ENCODE results near the gene XIAP. TPM values are rescaled to one million over a fixed set of nuclear protein-coding genes. Genes with fewer than 3 reads are reported as not detected.
A peak's percentile ranks its signal among the peaks of the same experiment; 100 is the strongest.

XIAP gene
- total and polyA plus RNA-seq, 2 experiments from 2014 or later, result 13.7 to 36.1 TPM

- H3K27ac ChIP-seq, result peak overlapping the region; percentile 62
Measured at GRCh38 chrX:123818243-123818642, 41.6 kb upstream of the XIAP start.

DNA sequence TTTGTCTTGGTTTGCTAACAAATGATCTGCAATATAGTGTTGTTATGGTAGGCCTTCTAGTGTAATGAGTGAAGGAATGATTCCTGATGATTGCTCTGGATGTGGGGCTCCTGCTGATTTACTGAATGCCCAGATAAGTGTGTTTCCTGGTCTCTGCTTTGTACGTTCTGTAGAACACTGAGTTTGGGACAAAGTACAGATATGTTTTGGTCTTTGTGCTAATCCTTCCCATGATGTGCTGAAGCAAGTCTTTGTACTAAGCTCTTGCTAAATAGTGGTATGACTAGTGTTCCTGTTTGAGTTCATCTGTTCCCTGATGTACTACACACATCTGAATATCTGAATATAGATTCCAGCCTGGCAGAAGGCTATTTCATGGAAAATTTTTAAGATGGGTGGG, 36.9 kb upstream of the XIAP start:
- Histone ChIP-seq H3K79me2 (no peaks in the 10 kb centered on the region), H3K36me3 (replicated peaks; ENCODE audit: insufficient read depth, low read depth) (no peaks in the 10 kb centered on the region), H2AFZ (no peak overlapping the region), H3K4me2 (no peak overlapping the region), H4K20me1 (ENCODE audit: insufficient read depth, poor library complexity, severe bottlenecking) (no peaks in the 10 kb centered on the region), H3K9me2 (replicated peaks; ENCODE audit: insufficient read depth) (no peaks in the 10 kb centered on the region), H3K27me3 (no peaks in the 10 kb centered on the region), H3K4me3 (no peak overlapping the region), H3K27ac (peak overlapping the region; percentile 84), H3K9me3 (ENCODE audit: low read depth) (no peaks in the 10 kb centered on the region), H3K4me1 (ENCODE audit: insufficient read depth) (peaks cover 4% of the 10 kb centered on the region)
- peak; percentile 24 for DNase-seq (ENCODE audit: low spot score)
- 41% methylated on average over 1 of the region's 1 CpG for WGBS (ENCODE audit: low lambda C conversion rate, missing lambda C conversion rate)
- TF ChIP-seq, protein P1, sequence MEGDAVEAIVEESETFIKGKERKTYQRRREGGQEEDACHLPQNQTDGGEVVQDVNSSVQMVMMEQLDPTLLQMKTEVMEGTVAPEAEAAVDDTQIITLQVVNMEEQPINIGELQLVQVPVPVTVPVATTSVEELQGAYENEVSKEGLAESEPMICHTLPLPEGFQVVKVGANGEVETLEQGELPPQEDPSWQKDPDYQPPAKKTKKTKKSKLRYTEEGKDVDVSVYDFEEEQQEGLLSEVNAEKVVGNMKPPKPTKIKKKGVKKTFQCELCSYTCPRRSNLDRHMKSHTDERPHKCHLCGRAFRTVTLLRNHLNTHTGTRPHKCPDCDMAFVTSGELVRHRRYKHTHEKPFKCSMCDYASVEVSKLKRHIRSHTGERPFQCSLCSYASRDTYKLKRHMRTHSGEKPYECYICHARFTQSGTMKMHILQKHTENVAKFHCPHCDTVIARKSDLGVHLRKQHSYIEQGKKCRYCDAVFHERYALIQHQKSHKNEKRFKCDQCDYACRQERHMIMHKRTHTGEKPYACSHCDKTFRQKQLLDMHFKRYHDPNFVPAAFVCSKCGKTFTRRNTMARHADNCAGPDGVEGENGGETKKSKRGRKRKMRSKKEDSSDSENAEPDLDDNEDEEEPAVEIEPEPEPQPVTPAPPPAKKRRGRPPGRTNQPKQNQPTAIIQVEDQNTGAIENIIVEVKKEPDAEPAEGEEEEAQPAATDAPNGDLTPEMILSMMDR (IDR thresholded peaks at IDR 0.05; ENCODE audit: poor library complexity), result no peak
- TF ChIP-seq EZH2 (IDR thresholded peaks at IDR 0.05; ENCODE audit: borderline replicate concordance) (no peak), EZH2phosphoT487 (IDR thresholded peaks at IDR 0.05; ENCODE audit: low read depth, severe bottlenecking, unreplicated experiment) (no peak)

More at GRCh38 chrX:123818243-123818642, 41.6 kb upstream of the XIAP start:
- no peaks in the 10 kb centered on the region for H3K9me2 ChIP-seq (replicated peaks; ENCODE audit: insufficient read depth)
- H3K36me3 ChIP-seq (replicated peaks; ENCODE audit: insufficient read depth, low read depth), result no peaks in the 10 kb centered on the region
- no peak overlapping the region for H3K4me2 ChIP-seq
- DNase-seq (ENCODE audit: low spot score), result peak; percentile 35
- H3K9me3 ChIP-seq (ENCODE audit: low read depth), result no peaks in the 10 kb centered on the region
- no peak overlapping the region for H2AFZ ChIP-seq
- H3K4me3 ChIP-seq, result no peak overlapping the region
- no peaks in the 10 kb centered on the region for H4K20me1 ChIP-seq (ENCODE audit: insufficient read depth, poor library complexity, severe bottlenecking)
- no peaks in the 10 kb centered on the region for H3K79me2 ChIP-seq
- TF ChIP-seq, protein P1 (IDR thresholded peaks at IDR 0.05; ENCODE audit: poor library complexity), result no peak
- TF ChIP-seq EZH2phosphoT487 (IDR thresholded peaks at IDR 0.05; ENCODE audit: low read depth, severe bottlenecking, unreplicated experiment), result no peak
- no peak for TF ChIP-seq EZH2 (IDR thresholded peaks at IDR 0.05; ENCODE audit: borderline replicate concordance)
- no peaks in the 10 kb centered on the region for H3K27me3 ChIP-seq
- H3K4me1 ChIP-seq (ENCODE audit: insufficient read depth), result no peaks in the 10 kb centered on the region

GRCh38 chrX:123830309-123830708, 29.5 kb upstream of the XIAP start:
- no peak overlapping the region for H2AFZ ChIP-seq
- H3K27me3 ChIP-seq, result no peaks in the 10 kb centered on the region
- 59% methylated on average over 6 of the region's 6 CpGs for WGBS (ENCODE audit: low lambda C conversion rate, missing lambda C conversion rate)
- H3K4me1 ChIP-seq (ENCODE audit: insufficient read depth), result peaks cover 6% of the 10 kb centered on the region
- H3K4me2 ChIP-seq, result peak overlapping the region; percentile 52
- H3K9me2 ChIP-seq (replicated peaks; ENCODE audit: insufficient read depth), result no peaks in the 10 kb centered on the region
- H3K79me2 ChIP-seq, result no peaks in the 10 kb centered on the region
- DNase-seq (ENCODE audit: low spot score), result peak; percentile 81
- H3K27ac ChIP-seq, result peak overlapping the region; percentile 85
- no peaks in the 10 kb centered on the region for H4K20me1 ChIP-seq (ENCODE audit: insufficient read depth, poor library complexity, severe bottlenecking)
- no peaks in the 10 kb centered on the region for H3K9me3 ChIP-seq (ENCODE audit: low read depth)
- no peak overlapping the region for H3K4me3 ChIP-seq
- no peaks in the 10 kb centered on the region for H3K36me3 ChIP-seq (replicated peaks; ENCODE audit: insufficient read depth, low read depth)
- TF ChIP-seq EZH2 (IDR thresholded peaks at IDR 0.05; ENCODE audit: borderline replicate concordance) (no peak), EZH2phosphoT487 (IDR thresholded peaks at IDR 0.05; ENCODE audit: low read depth, severe bottlenecking, unreplicated experiment) (no peak)
- TF ChIP-seq, protein P1 (IDR thresholded peaks at IDR 0.05; ENCODE audit: poor library complexity), result no peak

DNA sequence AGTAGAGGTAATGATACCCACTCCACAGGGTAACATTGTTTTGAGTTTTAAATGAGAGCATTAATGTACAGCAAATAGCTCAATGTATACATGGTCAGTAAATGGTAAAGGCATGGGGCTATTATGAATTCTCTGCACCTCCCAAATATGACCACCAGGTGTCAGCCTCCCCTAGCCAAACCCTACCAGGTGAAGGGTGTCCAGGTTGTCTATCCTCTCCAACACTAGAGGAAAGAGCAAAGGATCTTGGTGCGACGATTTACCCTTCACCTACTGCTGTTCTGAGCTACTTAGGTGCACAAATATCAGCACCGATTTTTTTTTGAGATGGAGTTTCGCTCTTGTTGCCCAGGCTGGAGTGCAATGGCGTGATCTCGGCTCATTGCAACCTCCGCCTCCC, 26.5 kb upstream of the XIAP start:
- TF ChIP-seq, protein P1 (IDR thresholded peaks at IDR 0.05; ENCODE audit: poor library complexity), result peak; percentile 59
- TF ChIP-seq EZH2phosphoT487 (IDR thresholded peaks at IDR 0.05; ENCODE audit: low read depth, severe bottlenecking, unreplicated experiment), result no peak
- Histone ChIP-seq H3K9me3 (ENCODE audit: low read depth) (no peaks in the 10 kb centered on the region), H3K9me2 (replicated peaks; ENCODE audit: insufficient read depth) (no peaks in the 10 kb centered on the region), H3K27ac (no peak overlapping the region), H3K4me3 (no peak overlapping the region), H2AFZ (no peak overlapping the region), H3K4me1 (ENCODE audit: insufficient read depth) (peaks cover 4% of the 10 kb centered on the region), H3K4me2 (no peak overlapping the region), H3K36me3 (replicated peaks; ENCODE audit: insufficient read depth, low read depth) (no peaks in the 10 kb centered on the region), H3K79me2 (no peaks in the 10 kb centered on the region), H3K27me3 (no peaks in the 10 kb centered on the region), H4K20me1 (ENCODE audit: insufficient read depth, poor library complexity, severe bottlenecking) (no peaks in the 10 kb centered on the region)
- 63% methylated on average over 7 of the region's 7 CpGs for WGBS (ENCODE audit: low lambda C conversion rate, missing lambda C conversion rate)
- peak; percentile 69 for DNase-seq (ENCODE audit: low spot score)

Data from hepatocyte (in vitro differentiated cells).